Right forelimb (tissue), 1 donor: Measurements from ENCODE around the gene GPC2.
"Not testable (repeated sequence)": the region's sequence is repeated elsewhere in the genome, so short reads cannot be mapped to it uniquely, and the experiment has no call there.

ENCODE experiments used
- DNase-seq: peaks from one replicate; pipeline ENCODE4 v3.0.0-alpha.2; 2018

The GPC2 gene

DNA sequence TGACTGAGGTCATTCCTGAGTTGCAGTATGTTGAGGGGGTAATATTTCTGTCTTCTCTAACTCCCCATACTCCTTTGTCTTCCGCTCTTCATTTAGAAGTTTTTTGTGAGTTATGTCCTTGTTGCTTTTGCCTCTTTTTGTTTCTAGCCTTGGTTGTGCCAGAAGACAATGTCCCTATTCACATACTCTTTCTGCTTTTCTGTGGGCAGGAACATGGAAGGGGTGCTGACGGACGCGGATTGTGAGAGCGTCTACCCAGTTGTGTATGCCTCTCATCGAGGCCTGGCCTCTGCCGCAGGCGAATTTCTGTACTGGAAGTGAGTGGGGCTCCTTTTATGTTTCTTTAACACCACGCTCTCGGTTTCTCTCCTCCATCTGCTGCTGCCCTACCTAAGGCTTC is 21.1 kb upstream of the GPC2 start:
- DNase-seq, result no peak

DNA sequence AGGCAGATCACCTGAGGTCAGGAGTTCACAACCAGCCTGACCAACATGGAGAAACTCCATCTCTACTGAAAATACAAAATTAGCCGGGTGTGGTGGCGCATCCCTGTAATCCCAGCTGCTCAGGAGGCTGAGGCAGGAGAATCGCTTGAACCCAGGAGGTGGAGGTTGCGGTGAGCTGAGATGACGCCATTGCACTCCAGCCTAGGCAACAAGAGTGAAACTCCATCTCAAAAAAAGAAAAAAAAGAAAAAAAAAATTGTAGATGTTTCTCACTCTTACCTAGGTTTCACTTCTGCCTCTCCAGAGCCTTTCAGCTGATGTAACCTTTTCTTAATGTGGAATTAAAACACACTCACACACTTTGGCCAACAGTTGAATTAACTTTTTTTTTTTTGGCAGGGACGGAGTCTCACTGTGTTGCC is 18.7 kb upstream of the GPC2 start:
- DNase-seq, result not testable (repeated sequence)

DNA sequence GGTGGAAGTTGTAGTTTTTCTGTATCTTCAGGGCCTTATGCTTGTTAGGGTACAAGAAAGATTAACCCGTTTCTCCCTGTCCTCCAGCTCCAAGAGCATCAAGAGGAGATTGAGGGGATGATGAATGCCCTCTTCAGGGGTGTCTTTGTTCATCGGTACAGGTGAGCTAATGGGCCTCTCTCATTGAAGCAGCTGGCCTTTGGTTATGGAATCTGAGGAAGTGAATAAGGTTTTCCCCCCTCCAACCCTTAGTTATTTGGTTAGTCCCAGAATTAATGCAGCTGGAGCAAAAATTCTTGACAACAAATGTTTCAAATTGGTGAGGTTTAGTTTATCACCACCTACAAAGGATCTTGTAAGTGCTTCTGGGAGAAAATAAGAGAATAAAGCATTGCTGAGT is 18.0 kb upstream of the GPC2 start:
- DNase-seq, result no peak

DNA sequence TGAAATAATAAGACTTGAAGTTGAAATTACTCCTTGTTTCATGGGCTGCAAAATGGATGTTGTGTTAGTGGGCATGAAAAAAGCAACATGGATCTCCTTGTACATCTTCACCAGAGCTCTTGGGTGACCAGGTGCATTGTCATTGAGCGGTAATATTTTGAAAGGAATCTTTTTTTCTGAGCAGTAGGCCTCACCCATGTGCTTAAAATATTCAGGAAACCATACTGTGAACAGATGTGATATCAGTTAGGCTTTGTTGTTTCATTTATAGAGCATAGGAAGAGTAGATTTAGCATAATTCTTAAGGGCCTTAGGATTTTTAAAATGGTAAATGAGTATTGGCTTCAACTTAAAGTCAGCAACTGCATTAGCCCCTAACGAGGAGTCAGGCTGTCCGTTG is 15.8 kb upstream of the GPC2 start:
- no peak for DNase-seq

DNA sequence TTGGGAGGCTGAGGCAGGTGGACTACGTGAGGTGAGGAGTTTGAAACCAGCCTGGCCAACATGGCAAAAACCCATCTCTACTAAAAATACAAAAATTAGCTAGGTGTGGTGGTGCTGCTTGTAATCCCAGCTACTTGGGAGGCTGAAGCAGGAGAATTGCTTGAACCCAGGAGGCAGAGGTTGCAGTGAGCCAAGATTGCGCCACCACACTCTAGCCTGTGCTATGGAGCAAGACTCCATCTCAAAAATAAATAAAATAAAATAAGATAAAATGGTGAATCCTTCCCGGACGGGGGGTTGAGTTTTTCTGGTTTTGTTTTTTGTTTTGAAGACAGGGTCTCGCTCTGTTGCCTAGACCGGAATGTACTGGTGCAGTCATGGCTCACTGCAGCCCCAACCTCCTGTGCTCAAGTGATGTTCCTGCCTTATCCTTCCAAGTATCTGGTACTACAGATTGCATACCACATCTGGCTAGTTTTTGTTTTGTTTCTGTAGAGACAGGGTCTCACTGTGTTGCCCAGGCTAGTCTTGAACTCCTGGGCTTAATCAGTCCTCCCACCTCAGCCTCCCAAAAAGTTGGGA is 15.2 kb upstream of the GPC2 start:
- not testable (repeated sequence) for DNase-seq

DNA sequence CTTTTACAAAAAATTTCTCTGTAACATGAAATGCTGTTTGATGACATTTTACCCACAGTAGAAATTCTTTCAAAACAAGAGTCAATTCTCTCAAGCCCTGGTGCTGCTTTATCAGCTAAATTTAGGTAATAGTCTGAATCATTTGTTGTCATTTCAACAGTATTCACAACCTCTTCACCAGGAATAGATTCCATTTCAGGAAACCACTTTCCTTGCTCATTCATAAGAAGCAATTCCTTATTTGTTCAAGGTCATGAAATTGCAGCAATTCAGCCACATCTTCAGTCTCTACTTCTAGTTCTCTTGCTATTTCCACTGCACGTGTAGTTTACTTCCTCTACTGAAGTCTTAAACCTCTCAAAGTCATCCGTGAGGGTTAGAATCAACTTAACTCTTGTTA is 14.6 kb upstream of the GPC2 start:
- DNase-seq, result no peak

DNA sequence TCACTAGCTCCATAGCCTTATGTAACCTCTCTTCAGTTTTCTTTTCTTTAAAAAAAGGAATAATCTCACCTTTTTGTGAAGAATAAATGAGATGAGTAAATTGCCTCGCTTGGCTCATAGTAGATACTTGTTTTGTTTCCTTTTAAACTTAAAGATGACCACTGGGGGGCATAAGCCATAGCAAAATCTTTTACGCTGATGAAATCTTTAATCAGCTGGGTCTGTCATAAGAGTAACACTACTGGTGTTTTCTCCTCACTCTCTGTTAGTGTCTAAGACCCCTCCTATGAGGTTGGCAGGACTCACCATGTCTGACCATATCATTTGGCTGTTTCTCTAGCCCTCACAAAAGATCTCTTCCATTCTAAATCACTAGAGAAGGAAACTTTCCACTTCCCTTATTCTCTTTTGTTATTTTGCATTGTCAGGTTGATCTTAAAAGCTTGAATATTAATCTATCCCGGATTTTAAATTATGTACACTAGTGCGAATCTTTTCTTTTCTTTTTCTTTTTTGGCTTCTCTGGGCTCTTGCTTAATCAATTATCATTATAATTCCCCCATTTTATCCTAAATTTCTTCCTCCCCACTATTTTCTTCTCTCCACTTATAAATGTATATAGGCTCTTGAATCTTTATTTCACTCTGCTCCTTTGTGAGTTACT is 13.0 kb upstream of the GPC2 start:
- DNase-seq, result no peak

DNA sequence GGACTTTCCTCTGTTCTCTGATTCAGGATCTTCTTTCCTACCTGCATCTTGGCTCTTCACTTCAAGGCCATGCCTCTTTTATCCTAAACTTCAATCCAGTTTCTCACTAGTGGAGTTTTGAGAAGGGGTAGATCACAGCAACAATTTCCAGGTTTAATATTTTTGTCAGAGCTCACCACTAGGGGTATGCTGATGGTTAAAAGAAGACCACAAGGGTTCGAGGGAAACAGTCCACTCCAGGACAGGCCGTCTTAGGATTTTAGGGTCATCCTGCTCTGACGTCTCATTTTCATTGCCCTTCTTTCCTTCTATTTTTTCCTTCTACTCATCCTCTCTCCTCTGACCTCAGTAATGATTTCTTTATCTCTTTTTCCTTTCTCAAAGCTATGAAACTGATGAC is 11.9 kb upstream of the GPC2 start:
- no peak for DNase-seq

DNA sequence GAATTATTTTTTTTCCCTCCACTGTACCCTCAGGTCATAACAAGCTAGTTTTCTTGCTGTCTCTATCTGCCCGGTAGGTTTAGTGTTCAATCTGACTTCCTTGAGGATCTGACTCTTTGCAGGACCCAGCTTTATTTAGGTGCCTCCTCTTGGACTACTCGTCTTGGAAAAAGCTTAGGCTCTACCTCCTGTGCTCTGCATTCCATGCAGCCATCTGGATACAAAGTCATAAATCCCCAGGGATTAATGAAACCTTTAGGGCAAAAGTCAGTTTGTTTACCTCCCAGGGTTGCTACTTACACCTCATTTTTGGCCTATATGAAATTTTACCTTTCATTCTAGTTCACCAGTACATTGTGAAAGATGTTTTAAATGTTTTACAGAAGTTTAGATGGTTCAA is 8.5 kb upstream of the GPC2 start:
- no peak for DNase-seq

DNA sequence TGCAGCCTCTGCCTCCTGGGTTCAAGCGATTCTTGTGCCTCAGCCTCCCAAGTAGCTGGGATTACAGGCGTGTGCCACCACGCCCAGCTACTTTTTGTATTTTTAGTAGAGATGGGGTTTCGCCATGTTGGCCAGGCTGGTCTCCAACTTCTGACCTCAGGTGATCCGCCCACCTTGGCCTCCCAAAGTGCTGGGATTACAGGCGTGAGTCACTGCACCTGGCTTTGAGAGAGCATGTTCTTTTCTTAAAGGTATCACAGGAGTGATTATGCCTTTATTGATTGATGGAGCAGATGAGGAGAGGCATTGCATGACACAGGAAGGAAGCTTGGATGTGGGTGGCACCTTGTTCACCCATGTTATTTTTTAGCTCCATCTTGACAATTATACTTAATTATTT is 5.9 kb upstream of the GPC2 start:
- DNase-seq, result not testable (repeated sequence)

DNA sequence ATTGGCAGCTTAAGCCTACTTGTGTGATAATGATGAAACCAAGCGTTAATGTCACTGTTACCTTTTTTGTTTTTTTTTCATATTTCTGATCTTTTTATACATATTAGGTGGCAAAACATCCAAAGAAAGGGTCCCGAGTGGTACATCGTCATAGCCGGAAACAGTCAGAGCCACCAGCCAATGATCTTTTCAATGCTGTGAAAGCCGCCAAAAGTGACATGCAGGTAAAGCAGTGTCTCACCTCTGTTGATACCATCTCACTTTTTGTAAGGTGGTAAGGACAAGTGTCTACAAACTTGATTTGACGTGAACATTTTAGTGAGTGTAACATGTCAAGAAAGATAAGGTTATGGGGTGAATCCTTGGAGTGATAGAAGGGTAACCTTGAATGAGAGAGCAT is 5.4 kb upstream of the GPC2 start:
- not testable (repeated sequence) for DNase-seq

DNA sequence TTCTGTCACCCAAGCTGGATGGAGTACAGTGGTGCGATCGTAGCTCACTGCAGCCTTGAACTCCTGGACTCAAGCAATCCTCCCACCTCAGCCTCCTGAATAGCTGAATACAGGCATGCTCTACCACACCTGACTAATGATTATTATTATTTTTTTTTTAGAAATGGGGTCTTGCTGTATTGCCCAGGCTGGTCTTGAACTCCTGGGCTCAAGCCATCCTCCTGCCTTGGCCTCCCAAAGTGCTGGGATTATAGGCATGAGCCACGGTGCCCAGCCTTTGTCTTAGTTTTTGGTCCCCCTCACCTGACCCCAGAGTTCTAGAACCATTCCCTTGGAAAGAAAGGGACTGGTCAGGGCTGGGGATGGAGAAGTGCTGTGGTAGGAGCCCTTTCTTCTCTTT is 2.9 kb upstream of the GPC2 start:
- not testable (repeated sequence) for DNase-seq

DNA sequence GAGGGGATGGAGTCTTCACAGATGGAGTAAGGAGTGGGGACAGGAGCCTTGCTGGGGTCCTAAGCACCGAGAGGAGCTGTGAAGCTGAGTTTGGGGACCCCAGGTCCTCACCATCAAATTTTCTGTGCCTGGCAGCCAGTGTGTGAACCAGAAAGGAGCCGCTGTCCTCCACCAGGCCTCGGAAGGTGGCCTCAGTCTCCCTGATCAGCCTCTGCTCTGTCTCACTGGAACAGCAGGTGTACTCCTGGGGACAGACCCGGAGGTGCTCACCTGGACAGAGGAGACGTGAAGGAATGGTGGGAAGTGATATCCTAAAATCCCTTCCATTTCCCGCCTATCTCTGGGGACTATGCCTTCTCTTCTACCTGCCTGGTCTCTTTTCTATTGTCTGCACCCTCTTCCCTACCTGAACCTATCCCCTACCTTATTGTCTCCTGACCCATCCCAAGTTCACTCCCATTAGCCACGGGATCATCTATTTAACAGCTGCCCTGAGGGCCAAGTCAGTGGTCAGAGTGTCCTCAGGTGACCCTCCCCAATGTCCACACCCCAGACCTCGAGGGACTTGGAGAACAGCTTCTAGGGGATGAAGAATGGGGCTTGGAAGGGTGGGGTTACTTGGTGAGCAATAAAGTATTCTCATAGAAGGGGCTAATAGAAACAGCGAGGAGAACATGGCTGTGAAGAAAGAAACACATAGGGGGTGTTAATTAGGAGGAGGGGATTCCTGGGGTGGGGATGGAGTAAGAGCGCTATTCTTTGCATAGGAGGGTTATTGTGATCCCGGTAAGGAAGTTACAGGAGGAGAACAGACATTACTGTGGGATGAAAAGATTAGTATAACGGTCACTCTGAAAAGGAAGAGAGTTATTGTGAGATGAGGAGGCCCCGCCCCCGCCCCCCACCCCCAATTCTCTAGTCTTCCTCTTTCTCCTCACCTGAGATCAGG is 811 bp downstream of the GPC2 start:
- DNase-seq, result no peak

DNA sequence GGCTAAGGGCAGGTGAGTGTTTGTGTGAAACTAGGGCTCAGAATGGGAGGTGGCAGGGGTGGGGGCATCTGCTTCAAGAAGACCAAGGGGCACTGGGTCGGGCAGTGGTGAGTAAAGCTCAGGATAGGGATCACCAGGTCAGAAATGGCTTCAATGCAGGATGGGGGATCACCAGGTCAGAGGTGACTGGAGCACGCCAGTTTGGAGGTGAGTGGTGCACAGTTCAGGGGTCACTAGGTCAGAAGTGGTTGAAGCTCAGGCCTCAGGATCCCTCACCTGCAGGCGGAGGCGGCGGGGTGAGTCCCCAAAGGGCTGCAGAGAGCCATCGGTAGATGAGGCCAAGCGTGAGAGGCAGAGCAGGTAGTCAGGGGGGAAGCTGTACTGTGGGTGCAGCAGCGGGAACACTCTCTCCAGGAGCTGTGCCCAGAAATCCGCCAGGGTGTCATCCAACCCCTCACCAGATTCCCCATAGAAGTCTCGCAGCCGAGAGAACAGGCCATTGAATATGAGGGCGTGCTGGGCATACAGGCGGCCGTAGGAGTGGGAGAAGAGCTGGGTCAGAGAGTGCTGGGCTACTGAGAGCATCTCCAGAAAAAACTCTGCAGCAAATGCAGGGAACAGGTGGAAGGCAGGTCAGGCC is 1.8 kb downstream of the GPC2 start:
- no peak for DNase-seq

DNA sequence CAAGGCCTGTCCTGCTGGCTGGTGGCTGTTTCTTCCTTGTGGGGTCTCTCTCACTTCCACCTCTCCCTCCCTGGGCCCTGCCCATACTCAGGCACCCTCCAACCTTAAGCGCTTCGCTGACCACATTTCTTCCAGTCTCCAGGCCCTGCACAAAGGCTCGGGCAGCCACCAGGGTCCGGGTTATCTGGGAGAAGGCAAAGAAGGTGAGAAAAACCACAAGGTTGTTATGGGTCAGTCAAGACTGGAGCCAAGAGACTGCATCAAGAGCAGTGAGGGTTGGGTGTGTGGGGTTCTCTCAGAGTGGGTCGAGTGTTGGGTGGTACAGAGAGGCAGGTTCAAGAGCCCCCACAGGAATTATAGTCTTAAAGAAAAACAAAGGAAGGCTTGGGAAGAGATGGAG is 2.6 kb downstream of the GPC2 start:
- DNase-seq, result no peak

DNA sequence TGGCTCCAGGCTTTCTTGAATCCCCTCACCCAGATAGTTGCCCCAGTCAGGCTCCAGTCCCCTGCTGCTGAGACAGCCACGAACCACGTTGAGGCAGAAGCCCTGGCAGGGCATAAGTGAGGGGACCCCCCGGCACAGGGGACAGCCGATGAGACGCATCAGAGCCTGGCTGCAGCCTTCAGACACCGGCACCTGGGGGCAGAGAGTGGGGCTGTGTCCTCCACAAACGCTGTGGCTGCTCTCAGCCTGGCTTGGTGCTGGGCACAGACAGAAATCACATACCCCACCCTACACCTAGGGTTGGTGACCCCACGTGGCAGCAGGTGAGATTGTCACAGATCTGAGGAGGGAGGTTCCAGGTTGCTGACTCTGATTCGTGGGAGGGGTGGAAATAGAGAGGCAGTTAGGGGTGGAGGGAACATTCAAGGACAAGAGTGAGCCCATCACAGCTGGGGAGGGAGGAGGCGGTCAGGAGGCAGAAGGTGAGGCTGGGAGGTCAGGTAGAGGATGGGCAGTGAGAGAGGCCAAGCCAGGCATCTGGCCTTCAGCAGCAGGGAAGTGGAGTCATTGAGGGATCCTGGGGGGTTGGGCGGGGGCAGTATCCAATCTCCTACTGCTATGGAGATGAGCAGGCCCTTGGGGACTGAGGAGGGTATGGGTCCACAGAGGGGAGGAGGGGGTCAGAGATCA is 3.2 kb downstream of the GPC2 start:
- no peak for DNase-seq

DNA sequence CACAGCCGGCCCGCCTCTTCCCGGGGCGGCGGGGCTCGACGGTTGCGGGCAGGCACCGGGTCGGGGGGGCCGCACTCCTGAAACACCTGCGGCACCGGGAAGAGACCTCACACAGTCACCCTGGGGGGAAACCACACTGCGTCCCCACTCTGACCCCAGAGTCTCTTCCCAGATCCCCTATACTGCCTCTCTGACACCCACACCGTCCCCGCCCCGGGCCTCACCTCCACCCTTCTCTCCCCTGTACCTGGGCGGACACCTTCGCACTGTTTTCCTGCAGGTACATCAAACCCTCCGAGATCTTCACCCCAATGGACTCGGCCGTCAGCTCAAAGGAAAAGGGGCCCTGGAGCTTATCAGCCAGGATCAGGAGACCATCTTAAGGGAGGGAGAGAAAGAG is 5.3 kb downstream of the GPC2 start:
- no peak for DNase-seq

DNA sequence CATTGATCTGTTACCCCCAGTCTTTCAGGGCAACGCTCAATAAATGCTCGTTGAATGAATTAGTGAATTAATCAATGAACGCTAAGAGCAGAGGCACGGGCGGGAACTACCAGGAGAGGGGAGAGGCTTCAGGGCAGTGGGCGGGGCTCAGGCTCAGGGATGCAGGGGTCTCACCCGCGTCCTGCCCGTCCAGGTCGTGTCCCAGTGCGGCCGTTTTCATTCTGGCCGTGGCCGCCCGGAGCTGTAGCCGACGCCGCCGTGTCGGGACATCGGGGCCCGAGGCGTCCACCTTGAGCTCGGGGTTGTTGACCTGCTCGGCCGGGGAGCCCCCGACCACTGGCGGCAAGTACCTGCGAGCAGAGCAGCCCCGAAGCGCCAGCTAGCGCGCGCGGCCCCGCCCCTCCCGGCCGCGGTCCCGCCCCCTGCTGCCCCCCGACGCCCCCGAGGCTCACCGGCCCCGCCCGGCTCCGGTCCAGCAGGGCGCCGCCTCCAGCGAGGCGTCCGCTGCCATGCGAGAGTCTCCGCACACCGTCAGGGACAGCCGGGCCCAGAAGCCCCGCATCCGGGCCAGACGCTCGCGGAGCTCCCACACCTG is 6.0 kb downstream of the GPC2 start:
- no peak for DNase-seq

DNA sequence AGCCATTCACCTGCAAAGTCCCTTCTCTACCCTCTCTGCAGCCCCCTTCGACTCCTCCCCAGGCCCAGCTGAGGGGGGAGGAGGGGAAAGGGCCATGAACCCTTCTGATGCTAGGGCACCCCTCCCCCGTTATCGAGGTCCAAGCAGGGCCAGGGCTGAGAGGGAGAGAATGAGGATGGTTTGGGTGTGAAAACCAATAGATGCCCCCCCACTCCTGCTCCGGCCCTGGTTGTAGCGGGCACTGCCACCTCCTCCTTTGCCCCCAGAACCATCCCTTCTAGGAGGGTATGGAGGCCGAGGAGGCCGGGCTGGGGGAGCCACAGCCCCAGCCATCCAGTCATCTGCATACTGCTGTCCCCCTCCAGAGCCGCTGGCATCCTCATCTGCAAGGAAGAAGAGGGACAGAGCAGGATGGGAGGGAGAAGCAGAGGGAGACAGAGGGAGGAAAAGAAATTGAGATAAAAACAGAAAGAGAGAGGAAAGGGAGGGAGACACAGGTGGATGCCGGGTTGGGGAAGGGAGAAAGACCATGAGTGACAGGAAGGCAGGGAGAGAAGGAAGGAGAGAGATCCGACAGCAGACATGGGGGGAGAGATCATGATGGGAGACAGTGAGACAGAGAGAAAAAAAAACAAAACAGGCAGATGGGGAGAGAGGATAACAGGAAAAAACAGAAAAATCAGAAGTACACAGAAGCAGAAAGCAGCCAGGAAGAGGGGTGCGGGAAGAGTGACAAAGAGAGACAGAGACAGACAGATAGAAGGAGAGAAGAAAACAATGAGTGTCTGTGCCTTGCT is 6.9 kb downstream of the GPC2 start:
- no peak for DNase-seq

DNA sequence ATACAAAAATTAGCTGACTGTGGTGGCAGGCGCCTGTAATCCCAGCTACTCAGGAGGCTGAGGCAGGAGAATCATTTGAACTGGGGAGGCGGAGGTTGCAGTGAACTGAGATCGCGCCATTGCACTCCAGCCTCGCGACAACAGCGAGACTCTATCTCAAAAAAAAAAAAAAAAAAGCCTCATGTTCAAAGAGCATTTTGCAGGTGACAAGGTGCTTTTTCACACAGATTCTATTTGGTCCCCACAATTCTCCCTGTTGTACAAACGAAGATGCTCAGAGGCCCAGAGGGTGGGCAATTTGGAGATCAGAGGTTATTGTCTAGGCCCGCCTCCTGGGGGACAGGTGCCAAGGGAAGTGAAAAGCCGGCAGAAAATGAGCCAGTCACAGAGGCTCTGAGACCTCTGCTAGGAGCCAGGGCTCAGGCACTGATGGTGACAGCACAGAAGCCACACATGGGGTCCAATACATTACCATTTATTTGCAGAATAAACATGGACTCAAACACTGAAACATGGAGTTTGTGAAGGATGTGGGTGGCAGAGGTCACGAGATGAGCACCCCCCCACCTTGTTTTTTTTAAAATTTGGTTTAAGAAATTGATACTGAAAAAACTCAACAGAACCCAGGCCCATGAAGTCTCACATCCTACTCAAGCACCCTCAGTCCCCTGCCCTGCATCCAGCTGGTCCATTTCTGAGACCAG is 7.9 kb downstream of the GPC2 start:
- no peak for DNase-seq

DNA sequence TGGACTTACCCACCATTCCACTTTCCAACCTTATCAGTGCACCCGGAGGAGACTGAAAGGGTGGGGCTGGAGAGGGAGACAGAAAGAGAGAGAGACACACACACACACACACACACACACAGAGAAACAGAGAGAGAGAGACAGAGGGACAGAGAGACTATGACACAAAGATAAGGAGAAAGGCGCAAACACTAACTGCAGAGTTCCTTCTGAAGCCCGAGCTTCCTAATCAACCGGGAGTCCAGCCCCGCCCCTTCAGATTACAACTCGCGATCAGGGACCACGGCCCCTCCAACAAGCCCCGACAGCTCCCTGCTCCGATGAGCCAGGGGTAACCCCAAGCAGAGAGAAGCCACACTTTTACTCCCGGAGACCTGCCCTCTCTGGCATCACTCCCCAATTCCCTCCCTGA is 9.3 kb downstream of the GPC2 start:
- no peak for DNase-seq
